Activated naive CD4-positive, alpha-beta T cell (primary cell): ENCODE results near the gene TMEM217.
"Not testable (repeated sequence)": the region's sequence is repeated elsewhere in the genome, so short reads cannot be mapped to it uniquely, and the experiment has no call there.

ENCODE experiments used
- DNase-seq, 4 experiments: peaks; one replicate each; lab custom pipeline; 2025; lab: John Stamatoyannopoulos, UW

Gene TMEM217

GRCh38 chr6:37218061-37218460 lies 39.9 kb downstream of the TMEM217 start:
- no peak for DNase-seq

GRCh38 chr6:37212268-37212667 lies 45.7 kb downstream of the TMEM217 start:
- no peak for DNase-seq

- DNase-seq: peak; percentile 11 to 63 (median 35)
Observed at GRCh38 chr6:37210313-37210968, 47.5 kb downstream of the TMEM217 start.

GRCh38 chr6:37209461-37210205 lies 48.3 kb downstream of the TMEM217 start:
- peak in 2 of 4 experiments; percentile 15 to 29 for DNase-seq

- DNase-seq: no peak
Observed at GRCh38 chr6:37208793-37209192, 49.2 kb downstream of the TMEM217 start.

GRCh38 chr6:37207903-37208456 lies 50.0 kb downstream of the TMEM217 start:
- peak; percentile 65 to 83 (median 80) for DNase-seq

GRCh38 chr6:37206622-37207021 lies 51.3 kb downstream of the TMEM217 start:
- DNase-seq: no peak

GRCh38 chr6:37205997-37206340 lies 52.0 kb downstream of the TMEM217 start:
- DNase-seq: no peak

GRCh38 chr6:37205175-37205996 lies 52.6 kb downstream of the TMEM217 start:
- DNase-seq: no peak

- no peak for DNase-seq
Observed at GRCh38 chr6:37204014-37204751, 53.8 kb downstream of the TMEM217 start.

DNA sequence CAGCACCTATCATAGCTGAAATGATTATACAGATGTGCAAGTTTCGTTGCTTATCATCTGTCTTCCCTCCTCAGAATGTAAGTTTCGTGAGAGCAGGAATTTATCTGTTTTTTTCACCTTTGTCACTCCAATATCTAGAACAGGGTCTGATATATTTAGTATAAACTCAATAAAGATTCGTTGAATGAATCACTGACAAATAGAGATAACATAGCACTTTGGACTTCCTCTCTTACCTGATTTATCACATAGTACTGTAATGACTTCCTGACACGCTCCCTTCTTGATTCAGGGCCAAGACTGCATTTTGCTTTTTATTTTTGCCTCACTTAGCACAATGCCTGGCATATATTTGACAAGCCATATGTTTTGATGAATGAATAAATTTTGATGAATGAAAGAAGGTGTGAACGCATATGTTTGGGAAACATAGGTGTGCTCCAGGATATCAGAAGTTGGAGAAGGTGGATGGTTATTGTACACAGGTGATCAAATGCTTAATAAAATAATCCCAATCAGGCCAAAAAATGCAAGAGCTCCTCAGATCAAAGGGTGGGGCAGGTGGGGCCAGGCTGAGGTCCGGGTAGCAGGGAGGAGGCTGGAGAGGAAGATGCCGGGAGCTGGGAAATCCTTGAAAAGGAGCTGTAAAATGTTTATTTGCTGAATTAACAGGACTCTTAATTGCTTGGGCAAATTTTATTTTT lies 55.0 kb downstream of the TMEM217 start:
- DNase-seq: no peak

GRCh38 chr6:37201726-37202125 lies 56.2 kb downstream of the TMEM217 start:
- no peak for DNase-seq

DNA sequence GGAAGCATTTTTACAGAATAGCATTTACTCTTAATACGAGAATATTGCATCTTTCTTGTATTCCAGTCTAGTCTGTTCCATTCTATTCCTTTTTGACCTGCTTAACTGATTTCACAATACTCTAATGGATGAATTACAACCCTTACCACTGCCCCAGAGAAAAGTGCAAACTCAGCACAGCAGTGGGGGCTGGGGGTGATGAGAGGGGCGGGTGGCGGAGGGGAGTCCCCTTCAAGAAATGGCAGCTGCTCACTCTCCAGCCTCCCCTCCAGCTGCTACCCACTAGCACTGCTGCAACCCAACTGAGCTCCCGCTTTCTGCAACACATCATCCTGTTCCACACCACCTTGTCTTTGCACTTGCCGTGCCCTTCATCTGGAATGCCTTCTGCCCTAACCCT lies 57.9 kb downstream of the TMEM217 start:
- DNase-seq: no peak

DNA sequence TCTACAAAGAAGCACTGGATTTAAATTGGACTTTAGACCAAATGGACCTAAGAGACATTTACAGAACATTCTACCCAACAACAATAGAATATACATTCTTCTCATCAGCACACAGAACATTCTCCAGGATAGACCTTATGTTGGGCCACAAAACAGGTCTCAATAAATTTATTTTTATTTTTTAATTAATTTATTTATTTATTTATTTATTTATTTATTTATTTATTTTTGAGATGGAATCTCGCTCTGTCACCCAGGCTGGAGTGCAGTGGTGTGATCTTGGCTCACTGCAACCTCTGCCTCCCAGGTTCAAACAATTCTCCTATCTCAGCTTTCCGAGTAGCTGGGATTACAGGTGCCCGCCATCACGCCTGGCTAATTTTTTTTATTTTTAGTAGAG lies 61.5 kb downstream of the TMEM217 start:
- not testable (repeated sequence) for DNase-seq

DNA sequence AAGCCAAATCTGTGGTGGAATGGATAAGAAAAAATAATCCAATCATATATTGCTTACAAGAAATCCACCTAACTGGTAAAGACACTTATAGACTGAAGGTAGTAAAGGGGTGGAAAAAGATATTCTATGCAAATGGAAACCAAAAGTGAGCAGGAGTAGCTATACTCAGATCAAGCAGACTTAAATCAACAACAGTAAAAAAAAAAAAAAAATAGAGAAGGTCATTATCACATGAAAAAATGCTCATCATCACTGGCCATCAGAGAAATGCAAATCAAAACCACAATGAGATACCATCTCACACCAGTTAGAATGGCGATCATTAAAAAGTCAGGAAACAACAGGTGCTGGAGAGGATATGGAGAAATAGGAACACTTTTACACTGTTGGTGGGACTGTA lies 63.1 kb downstream of the TMEM217 start:
- DNase-seq: not testable (repeated sequence)

DNA sequence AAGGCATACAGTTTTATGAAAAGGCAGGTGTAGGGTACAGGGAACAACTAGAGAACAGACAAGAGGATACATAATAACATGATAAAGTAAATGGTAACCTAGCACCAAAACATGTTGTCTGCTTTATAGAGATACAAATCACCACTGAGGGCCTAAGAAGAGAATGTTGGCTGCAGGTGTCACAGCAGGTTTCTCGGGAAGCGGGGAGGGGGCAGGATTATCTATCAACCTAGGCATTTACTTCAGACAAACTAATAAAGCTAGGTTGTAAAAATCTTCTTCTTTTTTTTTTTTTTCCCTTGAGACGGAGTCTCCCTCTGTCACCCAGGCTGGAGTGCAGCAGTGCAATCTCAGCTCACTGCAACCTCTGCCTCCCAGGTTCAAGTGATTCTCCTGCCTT lies 65.3 kb downstream of the TMEM217 start:
- DNase-seq: no peak

GRCh38 chr6:37190159-37190535 lies 67.8 kb downstream of the TMEM217 start:
- no peak for DNase-seq

DNA sequence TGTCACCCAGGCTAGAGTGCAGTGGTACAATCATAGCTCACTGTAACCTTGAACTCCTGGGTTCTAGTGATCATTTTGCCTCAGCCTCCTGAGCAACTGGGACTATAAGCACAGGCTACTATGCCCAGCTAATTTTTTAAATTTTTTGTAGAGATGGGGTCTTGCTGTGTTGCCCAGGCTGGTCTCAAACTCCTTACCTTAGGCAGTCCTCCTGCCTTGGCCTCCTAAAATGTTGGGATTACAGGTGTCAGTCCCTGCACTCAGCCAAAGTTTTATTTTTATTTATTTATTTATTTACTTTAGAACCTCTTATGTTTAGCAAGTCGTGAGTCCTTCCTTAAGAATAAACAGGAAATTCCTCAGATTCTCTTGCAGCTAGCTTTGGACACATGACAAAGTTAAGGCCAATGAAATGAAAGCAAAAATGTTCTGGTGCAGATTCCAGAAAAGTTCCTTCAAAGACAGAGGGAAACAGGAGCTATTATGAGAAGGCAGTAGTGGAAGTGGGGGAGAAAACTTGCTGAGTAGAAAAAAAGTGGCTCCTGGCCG lies 68.9 kb downstream of the TMEM217 start:
- DNase-seq: no peak

GRCh38 chr6:37187321-37188022 lies 70.5 kb downstream of the TMEM217 start:
- no peak for DNase-seq
